GM21367 (cell line): ENCODE data around the gene GMEB2.
"Not testable (repeated sequence)": the region's sequence is repeated elsewhere in the genome, so short reads cannot be mapped to it uniquely, and the experiment has no call there.

ENCODE experiments used
- ATAC-seq: cut with Tn5 transposase; IDR thresholded peaks from one replicate; pipeline ENCODE4 v1.9.1; 2021; ENCODE audit not compliant: unreplicated experiment

GMEB2 gene

GRCh38 chr20:63657937-63658748 is 31.2 kb upstream of the GMEB2 start, which contains the start of gene RTEL1:
Gene RTEL1 (plus strand): TSS chr20:63658312. CDS start chr20:63659403, 1,091 bp downstream.
- ATAC-seq = peak; percentile 67

DNA sequence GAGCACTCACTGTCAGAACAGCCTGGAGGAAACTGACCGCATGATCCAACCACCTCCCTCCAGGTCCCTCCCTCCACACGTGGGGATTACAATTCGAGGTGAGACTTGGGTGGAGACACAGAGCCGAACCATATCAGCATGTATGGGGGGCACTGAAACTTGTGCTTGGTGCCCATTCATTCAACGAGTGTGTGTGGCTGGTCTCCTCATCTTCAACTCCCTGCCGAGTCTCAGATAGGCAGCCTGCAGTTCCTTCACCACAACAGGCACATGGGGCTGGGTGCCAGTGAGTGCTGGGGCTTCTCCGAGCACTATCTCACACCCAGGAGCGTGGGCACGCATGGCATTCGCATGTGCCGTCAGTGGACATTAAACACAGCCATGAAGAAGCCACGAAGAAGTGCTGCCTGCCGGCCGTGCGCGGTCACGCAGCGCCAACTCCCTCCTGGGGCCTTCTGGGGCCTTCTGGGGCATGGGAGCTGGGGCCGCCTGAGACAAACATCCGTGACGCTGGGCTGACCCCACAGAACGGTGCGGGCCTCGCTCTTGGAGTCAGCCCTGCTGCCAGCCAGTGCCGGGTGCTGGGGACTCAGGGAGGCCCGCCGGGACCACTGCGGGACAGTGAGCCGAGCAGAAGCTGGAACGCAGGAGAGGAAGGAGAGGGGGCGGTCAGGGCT is 30.5 kb upstream of the GMEB2 start:
- no peak for ATAC-seq

- ATAC-seq = no peak
Observed at GRCh38 chr20:63656451-63656850, 29.6 kb upstream of the GMEB2 start.

GRCh38 chr20:63655249-63655648 is 28.3 kb upstream of the GMEB2 start:
- no peak for ATAC-seq

DNA sequence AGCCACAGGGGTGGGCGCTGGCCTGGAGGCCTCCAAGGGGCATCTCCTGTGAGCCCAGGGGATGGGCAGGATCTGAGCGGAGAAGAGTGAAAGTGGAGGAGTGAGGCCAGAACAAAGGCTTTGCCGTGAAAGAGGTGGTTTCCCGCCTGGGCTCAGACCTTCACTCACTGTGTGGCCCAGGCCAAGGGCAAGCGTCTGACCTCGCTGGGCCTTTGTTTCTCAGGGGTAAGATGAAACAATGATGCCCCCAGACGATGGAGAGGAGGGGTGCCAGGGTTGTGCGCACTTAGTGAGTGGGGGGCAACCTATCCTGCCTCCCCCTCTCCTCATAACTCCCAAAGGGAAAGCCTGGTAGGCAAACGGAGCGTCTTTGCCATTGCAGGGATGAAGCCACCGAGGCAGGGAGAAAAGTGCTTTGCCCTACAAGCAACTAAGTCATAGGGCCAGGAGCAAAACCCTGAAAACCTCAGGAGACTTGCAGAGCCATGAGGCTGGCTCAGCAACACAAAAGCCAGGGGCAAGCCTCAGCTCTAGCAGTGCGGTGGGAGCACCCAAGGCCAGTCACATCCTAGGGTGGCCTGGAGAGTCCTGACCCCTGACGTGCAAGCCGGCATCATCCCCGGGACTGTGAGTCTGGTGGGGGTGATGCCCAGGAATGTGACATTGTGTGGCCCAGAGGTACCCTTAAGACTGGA is 27.2 kb upstream of the GMEB2 start:
- ATAC-seq = no peak

DNA sequence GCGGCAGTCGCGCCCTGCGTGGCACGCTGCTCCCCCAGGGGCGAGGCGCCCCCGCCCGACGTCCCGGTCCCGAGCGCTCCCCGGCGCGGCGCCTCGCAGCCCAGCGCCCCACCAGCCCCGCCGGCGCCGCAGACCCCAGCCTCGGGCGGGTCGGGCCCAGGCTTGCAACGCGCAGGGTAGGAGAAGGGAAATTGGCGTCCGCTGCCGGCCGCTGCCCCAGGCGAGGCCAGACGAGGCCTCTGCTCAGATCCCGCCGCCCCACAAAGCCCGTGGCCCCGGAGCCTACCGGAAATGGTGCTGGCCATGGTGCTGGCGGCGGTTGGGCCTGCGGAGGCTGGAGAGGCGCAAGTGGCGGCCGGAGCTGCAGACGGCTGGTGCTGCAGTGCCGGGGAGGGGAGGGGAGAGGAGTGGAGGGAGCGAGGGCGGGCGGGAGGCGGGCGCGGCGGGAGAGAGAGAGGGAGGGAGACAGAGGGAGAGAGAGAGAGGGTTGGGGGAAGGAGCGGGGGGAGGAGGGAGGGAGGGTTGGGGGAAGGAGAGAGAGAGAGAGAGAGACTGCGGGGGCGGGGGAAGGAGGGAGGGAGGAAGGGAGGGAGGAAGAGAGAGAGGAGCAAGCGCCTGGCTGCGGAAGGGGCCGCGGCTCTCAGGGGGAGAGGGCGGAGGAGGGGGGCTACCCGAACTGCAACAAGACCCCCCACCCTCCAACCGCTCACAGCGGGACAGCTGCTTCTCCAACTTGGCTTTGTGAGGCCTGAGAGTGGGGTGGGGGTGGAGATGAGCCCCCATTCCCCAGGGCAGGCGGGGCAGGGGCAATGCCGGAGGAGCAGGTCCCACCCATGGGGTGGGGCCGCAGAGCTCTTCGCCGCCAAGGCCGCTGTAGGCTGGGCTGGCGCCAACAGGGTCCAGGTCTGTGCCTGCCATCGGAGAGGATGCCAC is 26.4 kb upstream of the GMEB2 start, which contains the start of gene STMN3:
Gene STMN3 (minus strand): TSS at position 384 of the 933 bp plus-strand sequence. CDS start 79 bp downstream, at position 305.
- ATAC-seq = no peak

GRCh38 chr20:63652192-63652980 is 25.5 kb upstream of the GMEB2 start:
- no peak for ATAC-seq

DNA sequence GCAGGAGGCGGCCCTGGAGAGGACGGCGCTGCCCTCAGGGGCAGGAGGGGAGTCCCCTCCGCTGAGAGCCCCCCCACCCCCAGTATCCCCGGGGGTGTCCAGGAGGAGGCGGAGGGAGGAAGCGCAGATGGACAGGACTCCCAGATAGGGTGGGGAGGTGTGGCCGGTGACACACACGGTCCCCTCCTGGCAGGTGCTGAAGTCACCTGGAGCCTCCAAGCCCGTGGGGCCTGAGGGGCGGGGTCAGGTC is 25.0 kb upstream of the GMEB2 start:
- ATAC-seq = no peak

DNA sequence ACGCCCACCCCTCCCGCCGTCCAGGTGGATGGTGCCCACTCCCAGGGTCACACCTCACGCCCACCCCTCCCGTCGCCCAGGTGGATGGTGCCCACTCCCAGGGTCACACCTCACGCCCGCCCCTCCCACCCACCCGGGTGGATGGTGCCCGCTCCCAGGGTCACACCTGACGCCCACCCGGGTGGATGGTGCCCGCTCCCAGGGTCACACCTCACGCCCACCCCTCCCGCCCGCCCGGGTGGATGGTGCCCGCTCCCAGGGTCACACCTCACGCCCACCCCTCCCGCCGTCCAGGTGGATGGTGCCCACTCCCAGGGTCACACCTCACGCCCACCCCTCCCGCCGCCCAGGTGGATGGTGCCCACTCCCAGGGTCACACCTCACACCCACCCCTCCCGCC is 23.6 kb upstream of the GMEB2 start:
- not testable (repeated sequence) for ATAC-seq

GRCh38 chr20:63648895-63649589 is 22.1 kb upstream of the GMEB2 start:
- ATAC-seq = no peak

- ATAC-seq = no peak
Observed at GRCh38 chr20:63648190-63648589, 21.3 kb upstream of the GMEB2 start.

DNA sequence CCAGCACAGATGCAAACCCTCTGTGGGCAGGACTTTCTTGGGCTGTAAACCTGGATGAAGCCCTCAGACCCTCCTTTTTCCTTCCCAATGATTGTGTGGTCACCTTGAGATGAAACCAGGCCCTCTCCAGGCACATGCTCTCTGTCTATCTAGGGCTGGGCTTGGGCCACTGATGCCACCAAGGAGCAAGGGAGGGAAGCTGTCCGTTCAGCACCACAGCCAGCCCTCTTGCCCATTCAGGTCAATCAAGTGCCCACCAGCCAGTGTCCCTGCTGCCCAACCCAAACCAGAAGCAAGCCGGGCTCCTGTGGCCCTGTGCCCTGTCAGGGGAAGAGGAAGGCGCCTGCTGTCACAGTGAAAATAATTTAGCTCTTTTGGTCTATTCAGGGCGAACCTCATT is 18.3 kb upstream of the GMEB2 start:
- ATAC-seq = no peak

DNA sequence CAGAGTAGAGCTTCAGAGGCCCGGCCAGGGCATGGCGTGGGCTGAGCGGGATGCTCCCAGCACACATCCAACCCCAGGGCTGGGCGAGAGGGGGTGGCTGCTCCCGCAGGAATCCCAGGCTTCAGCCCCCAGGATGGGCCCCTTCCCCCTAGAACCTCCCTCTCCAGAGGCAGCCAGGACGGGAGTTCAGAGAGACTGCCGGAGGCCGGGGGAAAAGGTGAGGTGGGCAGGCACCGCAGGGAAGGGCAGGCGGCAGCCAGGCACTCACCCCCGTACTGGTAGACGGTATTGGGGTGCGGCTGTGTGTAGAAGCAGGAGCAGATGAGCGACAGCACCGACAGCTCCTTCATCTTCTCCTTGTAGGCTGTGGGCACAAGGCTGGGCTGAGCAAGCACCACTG is 17.0 kb upstream of the GMEB2 start:
- no peak for ATAC-seq

GRCh38 chr20:63643499-63643898 is 16.6 kb upstream of the GMEB2 start:
- no peak for ATAC-seq

DNA sequence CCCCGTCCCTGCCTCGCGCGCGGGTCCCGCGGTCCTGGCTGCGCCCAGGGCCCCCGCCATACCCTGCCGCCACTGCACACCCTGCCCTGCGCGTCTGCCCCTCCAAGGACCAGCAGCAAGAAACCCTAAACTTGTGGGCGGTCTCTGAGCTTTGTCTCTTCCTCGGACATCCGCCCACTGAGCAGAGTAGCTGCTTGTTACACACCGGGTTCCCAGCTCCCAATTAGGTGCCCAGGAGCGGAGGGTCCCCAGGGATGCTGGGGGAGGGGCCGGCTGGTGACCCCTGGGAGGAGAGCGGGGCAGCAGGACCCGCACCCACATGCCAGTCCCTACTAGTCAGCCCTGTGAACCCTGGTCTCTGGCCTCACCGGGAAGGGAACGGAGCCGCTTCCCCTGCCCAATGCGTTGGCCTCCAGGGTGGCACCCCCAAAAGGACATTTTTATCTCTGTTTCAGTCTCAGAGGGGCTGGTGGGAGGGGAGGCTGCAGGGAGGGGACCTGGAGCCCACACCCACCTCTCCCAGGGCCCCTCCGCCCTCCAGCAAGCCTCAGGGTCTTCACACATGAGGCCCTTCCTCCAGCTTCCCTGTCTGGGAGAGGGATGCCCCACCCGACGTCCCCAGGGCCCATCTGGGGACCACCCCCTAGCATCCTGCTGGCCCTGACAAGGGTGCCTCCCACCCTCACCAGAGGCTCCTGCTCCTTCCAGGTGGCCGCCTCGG is 15.8 kb upstream of the GMEB2 start:
- no peak for ATAC-seq

DNA sequence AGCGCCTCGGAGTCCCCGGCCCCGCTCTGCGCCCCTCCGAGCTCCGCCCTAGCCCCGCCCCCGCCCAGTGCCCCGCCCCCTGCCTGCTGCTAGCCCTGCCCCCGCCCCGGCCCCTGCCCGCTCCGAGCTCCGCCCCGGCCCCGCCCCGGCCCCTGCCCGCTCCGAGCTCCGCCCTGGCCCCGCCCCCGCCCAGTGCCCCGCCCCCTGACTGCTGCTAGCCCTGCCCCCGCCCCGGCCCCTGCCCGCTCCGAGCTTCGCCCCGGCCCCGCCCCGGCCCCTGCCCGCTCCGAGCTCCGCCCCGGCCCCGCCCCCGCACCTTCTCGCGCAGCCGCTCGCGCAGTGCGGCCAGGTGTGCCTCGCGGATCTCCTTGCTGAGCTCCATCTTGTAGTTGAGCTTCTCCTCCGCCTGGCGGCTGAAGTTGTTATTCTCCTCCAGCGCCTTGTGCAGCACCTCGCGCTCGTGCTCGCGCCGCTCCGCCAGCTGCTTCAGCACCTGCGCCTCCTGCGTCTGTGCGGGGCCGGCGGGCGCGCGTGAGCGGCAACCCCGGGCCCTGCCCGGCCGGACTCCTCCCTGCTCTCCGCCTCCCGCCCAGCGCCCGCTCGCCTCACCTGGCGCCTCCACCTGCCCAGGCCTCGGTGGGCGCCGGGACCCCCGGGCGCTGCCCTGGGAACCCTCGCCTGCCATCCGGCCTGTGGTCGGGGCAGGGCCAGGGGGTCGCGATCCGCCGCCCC is 15.1 kb upstream of the GMEB2 start:
- ATAC-seq = peak; percentile 38

GRCh38 chr20:63641146-63641791 is 14.4 kb upstream of the GMEB2 start:
- ATAC-seq = peak; percentile 17

DNA sequence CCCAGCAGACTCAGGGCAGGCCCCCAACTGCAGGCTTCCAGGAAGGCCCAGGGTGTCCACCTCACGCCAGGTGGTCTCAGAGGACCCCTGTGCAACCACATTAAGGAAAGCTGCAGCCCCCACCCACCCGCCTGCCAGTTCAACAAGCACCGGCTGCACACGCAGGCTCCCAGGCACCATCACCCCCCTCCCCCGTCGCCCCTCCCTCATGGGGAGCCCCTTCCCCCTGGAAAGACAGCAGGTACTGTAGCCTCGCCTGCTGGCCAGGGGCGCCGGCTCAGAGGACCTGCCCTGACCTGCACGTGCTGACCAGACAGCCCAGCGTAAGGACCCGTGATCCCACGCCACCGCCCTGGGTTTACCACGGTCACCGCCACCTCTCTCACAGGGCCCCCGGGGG is 13.8 kb upstream of the GMEB2 start:
- ATAC-seq = not testable (repeated sequence)
